ENCODE measurements around the gene PCSK4. TPM values are rescaled to one million over a fixed set of nuclear protein-coding genes. Genes with fewer than 3 reads are reported as not detected.

The PCSK4 gene
- total RNA-seq, 2 experiments from 2014 or later: 8.3 to 13.0 TPM

GRCh38 chr19:1495799-1496713 lies 5.9 kb upstream of the PCSK4 start:
- Histone ChIP-seq H3K79me2 (ENCODE audit: insufficient read depth, low read depth, low read length) (no peaks in the 10 kb centered on the region), H3K4me3 (ENCODE audit: low read depth, low read length, poor library complexity, severe bottlenecking) (no peak overlapping the region), H3K36me3 (ENCODE audit: insufficient read depth, low read length) (no peaks in the 10 kb centered on the region), H3K27ac (ENCODE audit: low read depth, low read length, poor library complexity, severe bottlenecking) (no peak overlapping the region), H2AFZ (ENCODE audit: low read length) (no peak overlapping the region), H3K9me2 (ENCODE audit: insufficient read depth, low read length) (no peaks in the 10 kb centered on the region), H4K20me1 (ENCODE audit: insufficient read depth, low read length) (no peaks in the 10 kb centered on the region), H3K9me3 (ENCODE audit: low read length) (no peaks in the 10 kb centered on the region), H3K4me1 (ENCODE audit: insufficient read depth, low read length, poor library complexity, severe bottlenecking) (peaks cover 6% of the 10 kb centered on the region), H3K4me2 (ENCODE audit: low read length) (no peak overlapping the region)
- no peak for DNase-seq (ENCODE audit: low spot score)
- ChIA-PET POLR2A (no interaction called here), CTCF (ENCODE audit: unreplicated experiment) (no interaction called here)
- intact Hi-C loops (cut with micrococcal nuclease; ENCODE audit: unreplicated experiment): no loop called here
- TF ChIP-seq CTCF (conservative IDR thresholded peaks at IDR 0.05; ENCODE audit: low read length) (no peak), EZH2phosphoT487 (IDR thresholded peaks at IDR 0.05; ENCODE audit: borderline replicate concordance, low read depth, low read length) (no peak)
- no TSS peak for BruUV-seq (replicated peaks)

GRCh38 chr19:1495051-1495798 lies 5.1 kb upstream of the PCSK4 start:
- POLR2A ChIA-PET: no interaction called here
- intact Hi-C loops (cut with micrococcal nuclease; ENCODE audit: unreplicated experiment): no loop called here
- no peak overlapping the region for H3K4me2 ChIP-seq (ENCODE audit: low read length)
- no peak overlapping the region for H3K4me3 ChIP-seq (ENCODE audit: low read depth, low read length, poor library complexity, severe bottlenecking)
- no peak overlapping the region for H2AFZ ChIP-seq (ENCODE audit: low read length)
- H3K36me3 ChIP-seq (ENCODE audit: insufficient read depth, low read length): no peaks in the 10 kb centered on the region
- DNase-seq (ENCODE audit: low spot score): no peak
- H4K20me1 ChIP-seq (ENCODE audit: insufficient read depth, low read length): no peaks in the 10 kb centered on the region
- H3K79me2 ChIP-seq (ENCODE audit: insufficient read depth, low read depth, low read length): no peaks in the 10 kb centered on the region
- H3K27ac ChIP-seq (ENCODE audit: low read depth, low read length, poor library complexity, severe bottlenecking): no peak overlapping the region
- TF ChIP-seq CTCF (conservative IDR thresholded peaks at IDR 0.05; ENCODE audit: low read length) (no peak), EZH2phosphoT487 (IDR thresholded peaks at IDR 0.05; ENCODE audit: borderline replicate concordance, low read depth, low read length) (no peak)
- BruUV-seq (replicated peaks): no TSS peak
- no peaks in the 10 kb centered on the region for H3K9me3 ChIP-seq (ENCODE audit: low read length)
- no peaks in the 10 kb centered on the region for H3K9me2 ChIP-seq (ENCODE audit: insufficient read depth, low read length)
- H3K4me1 ChIP-seq (ENCODE audit: insufficient read depth, low read length, poor library complexity, severe bottlenecking): peaks cover 7% of the 10 kb centered on the region
- CTCF ChIA-PET (ENCODE audit: unreplicated experiment): no interaction called here

Measured in OCI-LY7 (cell line).